ENCODE measurements around the gene LIMS1.
"Not testable (repeated sequence)": the region's sequence is repeated elsewhere in the genome, so short reads cannot be mapped to it uniquely, and the experiment has no call there.

LIMS1 gene

GRCh38 chr2:108664089-108664488, 129.8 kb downstream of the LIMS1 start:
- DNase-seq (ENCODE audit: low spot score), result not testable (repeated sequence)

GRCh38 chr2:108664979-108665378, 130.7 kb downstream of the LIMS1 start:
- DNase-seq (ENCODE audit: low spot score), result not testable (repeated sequence)

- not testable (repeated sequence) for DNase-seq (ENCODE audit: low spot score)
Observed at GRCh38 chr2:108665975-108666374, 131.7 kb downstream of the LIMS1 start.

- not testable (repeated sequence) for DNase-seq (ENCODE audit: low spot score)
Observed at GRCh38 chr2:108667140-108667539, 132.9 kb downstream of the LIMS1 start.

GRCh38 chr2:108670282-108670681, 136.0 kb downstream of the LIMS1 start:
- DNase-seq (ENCODE audit: low spot score), result not testable (repeated sequence)

GRCh38 chr2:108672200-108672805, 138.0 kb downstream of the LIMS1 start:
- DNase-seq (ENCODE audit: low spot score), result not testable (repeated sequence)

GRCh38 chr2:108676522-108676921, 142.3 kb downstream of the LIMS1 start:
- DNase-seq (ENCODE audit: low spot score), result not testable (repeated sequence)

- not testable (repeated sequence) for DNase-seq (ENCODE audit: low spot score)
Observed at GRCh38 chr2:108677239-108677744, 143.0 kb downstream of the LIMS1 start.

GRCh38 chr2:108678198-108678651, 144.0 kb downstream of the LIMS1 start:
- peak; percentile 50 for DNase-seq (ENCODE audit: low spot score)

- DNase-seq (ENCODE audit: low spot score), result not testable (repeated sequence)
Observed at GRCh38 chr2:108680805-108681204, 146.5 kb downstream of the LIMS1 start.

GRCh38 chr2:108688818-108689756, 154.8 kb downstream of the LIMS1 start:
- not testable (repeated sequence) for DNase-seq (ENCODE audit: low spot score)

GRCh38 chr2:108690001-108690400, 155.7 kb downstream of the LIMS1 start:
- not testable (repeated sequence) for DNase-seq (ENCODE audit: low spot score)

GRCh38 chr2:108691447-108691846, 157.2 kb downstream of the LIMS1 start:
- no peak for DNase-seq (ENCODE audit: low spot score)

GRCh38 chr2:108701208-108701607, 166.9 kb downstream of the LIMS1 start:
- DNase-seq (ENCODE audit: low spot score), result no peak

- DNase-seq (ENCODE audit: low spot score), result no peak
Observed at GRCh38 chr2:108701806-108702205, 167.5 kb downstream of the LIMS1 start.

- DNase-seq (ENCODE audit: low spot score), result no peak
Observed at GRCh38 chr2:108704871-108705270, 170.6 kb downstream of the LIMS1 start.

- no peak for DNase-seq (ENCODE audit: low spot score)
Observed at GRCh38 chr2:108707300-108707699, 173.0 kb downstream of the LIMS1 start.

GRCh38 chr2:108716971-108717370, 182.7 kb downstream of the LIMS1 start:
- not testable (repeated sequence) for DNase-seq (ENCODE audit: low spot score)

- DNase-seq (ENCODE audit: low spot score), result peak; percentile 97
Observed at GRCh38 chr2:108719149-108720044, 185.1 kb downstream of the LIMS1 start, which contains the start of gene RANBP2. RANBP2 (plus strand) TSS chr2:108719482; CDS start chr2:108719607, 125 bp downstream.

GRCh38 chr2:108726048-108726447, 191.8 kb downstream of the LIMS1 start:
- DNase-seq (ENCODE audit: low spot score), result not testable (repeated sequence)

- DNase-seq (ENCODE audit: low spot score), result not testable (repeated sequence)
Observed at GRCh38 chr2:108734656-108735055, 200.4 kb downstream of the LIMS1 start.
